Choroid plexus epithelial cell (primary cell): ENCODE results near the gene FCN2.

Experiments used
- DNase-seq: peaks from one replicate; pipeline ENCODE4 v3.0.0-alpha.2; 2010; ENCODE audit warnings: low read depth
- H3K4me3 ChIP-seq: 2 replicates; pipeline ENCODE4 v1.5.1; 2011; ENCODE audit warnings: low read depth, mild to moderate bottlenecking, control low read depth, low read length, moderate library complexity
- TF ChIP-seq, protein P1 (sequence below): conservative IDR thresholded peaks from 2 replicates; pipeline ENCODE4 v1.5.1; 2011; ENCODE audit warnings: low read depth, mild to moderate bottlenecking, control low read depth, inconsistent platforms, low read length, moderate library complexity

FCN2 gene

GRCh38 chr9:134880484-134881312 is at the start of gene FCN2:
TSS of gene FCN2 (plus strand) at chr9:134880810. CDS start at chr9:134880822, 12 bp downstream.
- DNase-seq: no peak
- TF ChIP-seq, protein P1, sequence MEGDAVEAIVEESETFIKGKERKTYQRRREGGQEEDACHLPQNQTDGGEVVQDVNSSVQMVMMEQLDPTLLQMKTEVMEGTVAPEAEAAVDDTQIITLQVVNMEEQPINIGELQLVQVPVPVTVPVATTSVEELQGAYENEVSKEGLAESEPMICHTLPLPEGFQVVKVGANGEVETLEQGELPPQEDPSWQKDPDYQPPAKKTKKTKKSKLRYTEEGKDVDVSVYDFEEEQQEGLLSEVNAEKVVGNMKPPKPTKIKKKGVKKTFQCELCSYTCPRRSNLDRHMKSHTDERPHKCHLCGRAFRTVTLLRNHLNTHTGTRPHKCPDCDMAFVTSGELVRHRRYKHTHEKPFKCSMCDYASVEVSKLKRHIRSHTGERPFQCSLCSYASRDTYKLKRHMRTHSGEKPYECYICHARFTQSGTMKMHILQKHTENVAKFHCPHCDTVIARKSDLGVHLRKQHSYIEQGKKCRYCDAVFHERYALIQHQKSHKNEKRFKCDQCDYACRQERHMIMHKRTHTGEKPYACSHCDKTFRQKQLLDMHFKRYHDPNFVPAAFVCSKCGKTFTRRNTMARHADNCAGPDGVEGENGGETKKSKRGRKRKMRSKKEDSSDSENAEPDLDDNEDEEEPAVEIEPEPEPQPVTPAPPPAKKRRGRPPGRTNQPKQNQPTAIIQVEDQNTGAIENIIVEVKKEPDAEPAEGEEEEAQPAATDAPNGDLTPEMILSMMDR: no peak
- no peak within 1 kb of the TSS for H3K4me3 ChIP-seq

GRCh38 chr9:134830926-134831720 is 49.5 kb upstream of the FCN2 start:
- H3K4me3 ChIP-seq: no peak overlapping the region
- TF ChIP-seq, protein P1: no peak
- DNase-seq: no peak

DNA sequence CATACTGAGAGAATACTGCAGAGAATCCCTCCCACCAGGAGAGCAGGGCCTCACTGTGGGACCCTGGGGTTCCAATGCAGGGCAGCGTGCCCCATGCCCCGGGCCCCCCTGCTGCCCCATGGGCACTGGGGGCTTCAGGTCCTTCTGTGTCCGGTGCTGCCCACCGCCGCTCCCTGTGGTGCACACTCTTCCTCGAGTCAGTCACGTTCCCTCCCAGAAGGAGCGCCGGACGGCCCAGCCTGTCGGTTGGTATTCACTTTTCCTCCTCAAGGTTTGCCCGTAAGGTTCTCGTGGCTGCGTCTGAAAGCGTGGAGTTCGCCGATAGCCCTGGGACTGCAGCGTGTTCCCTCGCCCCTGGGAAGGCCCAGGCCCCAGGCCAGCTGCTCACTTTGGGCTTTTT is 48.1 kb upstream of the FCN2 start:
- no peak for DNase-seq
- H3K4me3 ChIP-seq: no peak overlapping the region
- TF ChIP-seq, protein P1: no peak

DNA sequence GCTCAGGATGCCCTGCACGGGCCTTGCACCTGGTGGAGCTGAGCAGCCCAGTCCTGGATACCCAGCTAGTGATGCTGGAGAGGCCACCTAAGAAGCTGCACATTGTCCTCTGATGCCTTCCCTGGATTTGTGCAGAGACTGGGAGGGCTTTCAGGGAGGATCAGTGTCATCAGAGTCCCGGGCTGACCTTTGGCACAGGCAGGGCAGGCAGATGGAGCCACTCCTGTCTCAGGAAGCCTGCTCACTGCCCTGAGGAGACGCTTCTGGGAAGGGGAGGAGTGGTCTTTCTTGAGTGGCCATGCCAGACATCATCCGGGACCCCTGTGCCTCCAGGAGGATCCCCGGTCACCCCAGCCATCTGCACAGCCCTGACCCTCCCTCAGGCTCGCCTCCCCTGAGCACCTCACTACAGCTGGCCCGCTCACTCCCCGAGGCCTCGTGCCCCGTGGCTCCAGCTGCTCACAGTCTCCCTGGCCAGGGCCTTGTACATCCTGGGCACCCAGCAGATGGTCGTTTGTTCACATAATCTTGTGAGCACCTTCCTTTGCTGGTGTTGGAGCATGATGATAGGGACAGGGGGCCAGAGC is 47.2 kb upstream of the FCN2 start:
- TF ChIP-seq, protein P1: no peak

GRCh38 chr9:134834217-134834956 is 46.2 kb upstream of the FCN2 start:
- TF ChIP-seq, protein P1: no peak
- no peak for DNase-seq
- no peak overlapping the region for H3K4me3 ChIP-seq

More for the DNA sequence above, 47.2 kb upstream of the FCN2 start:
- H3K4me3 ChIP-seq: no peak overlapping the region
- DNase-seq: no peak

DNA sequence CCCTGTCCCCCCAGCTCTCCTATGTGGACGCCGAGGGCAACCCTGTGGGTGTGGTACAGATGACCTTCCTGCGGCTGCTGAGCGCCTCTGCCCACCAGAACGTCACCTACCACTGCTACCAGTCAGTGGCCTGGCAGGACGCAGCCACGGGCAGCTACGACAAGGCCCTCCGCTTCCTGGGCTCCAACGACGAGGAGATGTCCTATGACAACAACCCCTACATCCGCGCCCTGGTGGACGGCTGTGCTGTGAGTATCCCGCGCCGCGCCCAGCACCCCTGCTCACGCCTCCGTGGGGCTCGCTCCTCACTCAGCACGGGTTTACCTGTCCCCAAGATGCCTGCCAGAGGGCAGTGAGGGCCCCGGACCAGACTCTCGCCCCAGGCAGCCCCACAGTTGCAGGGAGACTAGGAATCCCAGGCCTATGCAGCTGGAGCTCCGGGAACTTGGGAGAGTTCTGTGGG is 45.6 kb upstream of the FCN2 start:
- TF ChIP-seq, protein P1: no peak
- DNase-seq: no peak
- no peak overlapping the region for H3K4me3 ChIP-seq
